Activated CD8-positive, alpha-beta memory T cell treated with anti-CD3 and anti-CD28 coated beads for 1 hour (primary cell): Measurements from ENCODE around the gene FGF6.

ENCODE experiments used
- DNase-seq, 2 donors: peaks; one replicate each; pipeline ENCODE4 v3.0.0-alpha.2; 2020; ENCODE audit warnings: low read depth in 1 of 2; ENCODE audit errors: extremely low read depth in 1 of 2

The FGF6 gene

DNA sequence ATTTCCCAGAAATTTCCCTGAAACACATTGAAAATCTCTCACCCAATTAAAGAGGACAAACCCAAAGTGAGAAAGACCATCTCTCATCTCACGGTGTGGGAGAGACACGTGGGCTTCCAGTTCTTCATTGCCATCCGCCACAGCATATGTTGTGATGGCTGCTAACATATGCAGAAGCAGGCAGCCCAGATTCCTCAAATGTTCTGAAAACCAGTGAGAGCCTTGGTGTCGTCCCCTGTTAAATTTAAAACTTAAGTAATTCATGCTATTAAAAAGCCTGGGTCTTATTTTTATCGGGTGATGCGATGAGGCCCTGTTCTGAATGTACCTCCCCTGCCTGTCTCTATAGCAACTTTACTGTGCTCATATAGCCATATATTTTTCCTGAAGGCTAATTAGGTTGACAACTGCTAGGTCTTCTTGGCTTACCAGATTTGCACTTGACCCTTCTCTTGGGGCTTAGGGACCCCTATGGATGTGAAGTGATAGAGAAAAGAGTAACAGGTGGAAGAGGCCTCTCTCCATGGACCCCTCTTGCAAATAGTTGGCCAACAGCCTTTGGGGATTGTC is 2.8 kb upstream of the FGF6 start:
- DNase-seq: no peak

DNA sequence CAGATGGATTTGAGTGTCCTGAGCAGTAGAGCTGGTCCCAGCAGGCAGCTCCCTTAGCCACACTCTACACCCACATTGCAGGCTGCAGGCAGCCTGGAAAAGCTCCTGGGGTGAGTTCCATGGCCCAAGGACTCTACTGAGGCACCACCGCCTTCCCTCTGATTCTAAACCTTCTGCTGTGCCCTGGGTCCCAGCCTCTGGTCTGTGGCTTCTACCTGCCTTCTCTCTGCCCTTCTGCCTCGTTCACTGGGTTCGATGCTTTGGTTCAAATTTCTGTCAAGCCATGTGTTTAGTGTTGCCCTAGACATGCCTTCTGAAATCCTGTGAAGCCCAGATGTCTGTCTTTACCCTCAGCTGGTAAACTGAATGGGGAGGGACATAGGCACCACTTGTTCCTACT is 1.5 kb upstream of the FGF6 start:
- no peak for DNase-seq

DNA sequence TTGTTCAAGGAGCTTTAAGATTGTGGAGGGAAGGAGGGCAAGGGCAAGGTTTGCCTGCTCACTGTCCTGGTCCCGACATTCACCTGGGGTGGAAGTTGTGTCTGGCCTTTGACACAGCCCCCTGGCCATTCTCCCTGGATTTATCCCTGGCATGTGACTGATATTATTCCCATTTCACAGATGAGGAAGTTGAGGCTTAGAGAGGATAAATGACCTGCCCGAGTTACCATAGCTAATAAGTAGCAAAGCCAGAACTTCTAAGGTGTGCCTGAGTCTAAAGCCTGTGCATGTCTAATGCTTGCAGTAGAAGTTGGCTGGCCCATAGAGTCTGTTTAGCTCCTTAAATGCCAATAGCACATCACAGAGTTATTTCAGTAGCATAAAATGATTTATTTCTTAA is 720 bp upstream of the FGF6 start:
- DNase-seq: no peak

DNA sequence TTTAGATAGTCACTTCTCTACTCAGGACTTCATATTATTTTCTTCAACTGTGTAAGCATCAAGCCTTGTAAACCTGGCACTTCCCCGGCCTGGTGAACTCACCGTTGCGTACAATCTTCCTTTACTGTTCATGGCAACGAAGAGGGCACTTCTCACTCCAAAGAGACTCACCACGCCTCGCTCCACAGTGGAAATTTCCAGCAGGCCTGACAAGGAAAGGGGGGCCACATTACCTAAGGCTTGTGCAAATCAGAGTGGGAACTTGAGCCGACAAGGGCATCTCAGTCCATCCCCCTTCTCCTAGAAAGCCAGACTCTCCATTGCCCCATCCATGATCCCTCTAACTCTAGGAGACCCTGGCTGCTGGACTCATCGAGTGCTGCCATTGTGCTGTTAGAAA is 1.6 kb downstream of the FGF6 start:
- no peak for DNase-seq

DNA sequence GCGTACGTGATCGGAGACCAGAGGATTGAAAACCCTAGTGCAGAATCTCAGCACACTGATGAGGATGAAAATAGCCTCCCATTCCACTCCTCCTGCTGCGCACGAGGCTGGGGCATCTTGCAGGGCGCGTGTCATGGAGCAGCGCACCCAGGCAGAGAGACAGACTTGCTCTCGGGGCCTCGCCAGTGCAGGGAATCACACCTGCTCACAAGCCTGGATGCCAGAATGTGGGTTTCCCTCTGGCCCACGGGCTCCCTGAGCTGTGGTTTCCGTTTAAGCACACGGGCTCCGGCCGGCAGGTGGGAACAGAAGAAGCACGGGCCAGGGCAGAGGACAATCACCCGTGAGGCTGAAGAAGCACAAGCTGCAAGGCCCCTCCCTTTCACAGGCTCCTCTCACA is 2.0 kb downstream of the FGF6 start:
- DNase-seq: no peak

DNA sequence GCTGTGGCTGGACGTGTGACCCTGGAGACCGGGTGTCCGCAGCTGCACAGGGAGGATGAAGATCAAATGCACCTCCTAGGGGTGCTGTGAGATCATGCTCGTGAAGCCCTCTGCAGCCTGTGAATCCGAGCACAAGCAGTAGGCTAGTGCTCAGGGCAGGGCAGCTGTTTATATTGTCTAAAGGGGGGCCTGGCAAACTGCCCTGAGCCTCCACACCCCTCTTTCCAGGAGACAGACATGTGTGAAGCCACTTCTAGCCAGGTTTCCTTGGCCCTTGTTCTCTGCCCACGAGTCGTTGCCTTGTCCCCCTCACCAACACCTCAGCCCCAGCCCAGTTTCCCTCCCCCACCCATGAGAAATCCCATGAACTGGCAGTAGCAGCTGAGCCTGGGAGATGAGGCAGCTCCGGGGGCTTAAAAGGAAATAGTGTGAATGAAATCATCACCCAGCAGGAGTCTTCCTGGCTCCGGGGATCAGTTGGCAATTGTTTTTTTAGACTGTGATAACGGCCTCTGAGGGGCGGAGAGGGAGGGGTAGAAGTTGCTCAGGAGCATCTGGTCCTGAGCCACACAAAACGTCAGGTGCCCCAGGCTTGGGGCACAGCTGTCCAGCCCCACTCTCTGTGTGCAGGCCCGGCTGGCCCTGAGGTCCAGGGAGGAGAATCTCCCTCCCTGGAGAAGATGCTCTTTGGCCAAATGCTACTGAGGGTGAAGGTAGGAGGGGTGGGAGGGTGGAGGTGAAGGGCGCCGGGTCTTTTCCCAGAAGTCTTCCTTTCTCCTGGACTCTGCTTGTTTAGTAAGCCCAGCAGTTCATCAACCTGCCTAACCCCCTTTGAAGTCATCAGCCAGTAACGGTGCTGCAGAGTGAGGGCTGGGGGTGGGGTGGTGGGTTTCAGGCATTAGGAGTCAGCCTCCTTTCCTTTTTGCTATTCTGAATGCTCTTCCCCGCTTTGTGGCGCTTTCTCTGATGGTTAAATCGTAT is 4.0 kb downstream of the FGF6 start:
- no peak for DNase-seq

DNA sequence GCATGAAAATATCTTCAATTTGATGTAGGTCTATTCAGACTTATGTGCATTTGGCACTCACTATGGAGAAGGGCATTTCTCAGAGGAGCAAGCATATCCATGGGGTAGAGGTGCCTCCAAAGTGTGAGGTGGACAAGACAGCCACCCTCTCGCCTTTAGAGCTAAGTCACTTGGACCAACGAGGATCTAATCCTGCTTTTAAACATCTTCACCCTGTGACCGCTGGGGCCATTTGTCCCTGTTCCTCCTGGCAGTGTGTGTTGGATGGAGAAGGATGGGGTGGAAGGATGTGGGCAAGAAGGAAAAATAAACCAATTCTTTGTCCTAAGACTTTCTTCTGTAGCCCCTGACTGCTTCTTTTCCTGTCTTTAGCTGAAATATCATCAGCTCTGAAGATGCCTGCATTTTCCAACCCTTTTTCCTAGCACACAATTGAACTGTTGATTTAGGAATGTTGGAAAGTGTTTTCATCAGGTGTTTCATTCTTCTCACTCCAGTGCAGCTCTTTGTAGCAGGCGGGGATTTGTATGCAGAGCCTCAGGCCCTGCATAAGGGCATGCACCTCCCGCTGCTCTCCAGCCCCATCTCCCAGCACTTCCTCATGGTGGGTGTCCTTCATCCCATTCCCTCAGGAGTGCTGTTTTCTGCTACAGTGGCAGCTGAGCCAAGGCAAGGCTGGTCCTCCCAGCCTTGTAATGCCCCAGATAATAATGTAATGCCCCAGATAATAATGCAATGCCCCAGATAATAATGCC is 5.3 kb downstream of the FGF6 start:
- no peak for DNase-seq

DNA sequence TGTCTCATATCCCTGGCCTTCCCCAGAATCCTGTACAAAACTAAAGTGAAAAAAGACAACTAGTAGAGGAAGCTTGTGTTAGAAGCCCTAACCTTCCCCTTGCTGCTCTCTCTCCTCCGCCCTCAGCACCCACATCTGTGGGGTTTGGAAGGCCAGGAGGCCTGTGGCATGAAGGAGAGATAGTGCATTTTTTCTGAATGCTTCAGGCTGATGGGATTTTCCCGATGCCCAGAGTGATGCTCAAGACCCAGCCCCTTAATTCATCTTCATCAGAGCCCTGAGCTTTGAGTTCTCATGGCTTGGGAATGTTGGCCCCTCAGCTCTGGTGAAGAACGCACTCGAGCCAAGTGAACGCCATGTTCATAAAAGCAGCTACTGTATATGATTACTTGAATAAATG is 5.9 kb downstream of the FGF6 start:
- DNase-seq: no peak

DNA sequence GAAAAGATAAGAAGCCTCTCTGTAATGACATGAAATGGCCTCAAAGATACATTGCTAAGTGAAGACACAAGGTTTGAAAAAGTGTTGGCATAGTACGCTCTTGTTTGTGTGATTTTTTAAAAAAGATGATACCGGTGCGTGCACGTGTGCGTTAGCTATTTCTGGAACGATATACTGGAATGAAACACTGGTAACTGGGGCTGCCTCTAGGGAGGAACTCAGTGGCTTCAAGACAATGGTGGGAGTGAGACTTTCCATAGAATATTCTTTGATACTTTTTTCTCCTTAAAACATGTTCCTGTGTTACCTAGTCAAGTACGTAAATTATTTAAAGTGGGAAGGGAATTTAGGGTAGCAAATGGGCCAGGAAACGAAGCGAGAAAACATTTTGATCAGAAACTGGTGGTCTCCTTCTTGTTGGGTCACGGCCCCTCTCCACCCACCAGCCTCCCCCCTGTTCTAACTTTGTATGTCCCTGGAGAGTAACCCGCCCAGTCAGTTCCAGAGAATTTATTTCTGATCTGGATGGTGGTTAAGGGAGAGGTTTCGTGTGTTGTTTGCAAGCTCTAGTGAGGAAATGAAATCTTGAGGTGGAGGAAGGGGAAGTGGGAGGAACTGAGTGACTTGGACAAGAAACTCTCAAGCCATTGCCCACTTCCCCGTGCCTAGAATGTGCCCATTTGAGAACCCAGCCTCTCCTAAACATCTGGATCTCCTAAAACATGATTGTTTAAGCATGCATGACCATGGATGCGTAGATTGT is 6.6 kb downstream of the FGF6 start:
- DNase-seq: no peak

DNA sequence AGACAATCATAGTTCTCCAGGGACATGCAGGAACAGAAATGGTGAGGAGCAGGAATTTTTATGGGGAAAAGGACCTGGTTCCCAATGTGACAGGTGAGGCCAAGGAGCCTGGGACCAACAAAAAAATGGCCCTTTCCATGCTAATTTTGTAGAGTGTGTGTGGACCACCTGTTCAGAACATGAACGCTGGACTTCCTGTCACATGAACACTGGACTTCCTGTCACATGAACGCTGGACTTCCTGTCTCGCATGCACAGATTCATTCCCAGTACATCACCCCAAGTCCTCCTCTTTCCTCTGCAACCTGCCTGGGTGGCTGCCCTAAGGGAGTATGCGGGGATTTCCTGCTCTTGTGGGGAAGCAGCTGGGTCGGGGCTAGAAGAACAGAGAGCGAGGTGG is 10.1 kb downstream of the FGF6 start:
- no peak for DNase-seq

DNA sequence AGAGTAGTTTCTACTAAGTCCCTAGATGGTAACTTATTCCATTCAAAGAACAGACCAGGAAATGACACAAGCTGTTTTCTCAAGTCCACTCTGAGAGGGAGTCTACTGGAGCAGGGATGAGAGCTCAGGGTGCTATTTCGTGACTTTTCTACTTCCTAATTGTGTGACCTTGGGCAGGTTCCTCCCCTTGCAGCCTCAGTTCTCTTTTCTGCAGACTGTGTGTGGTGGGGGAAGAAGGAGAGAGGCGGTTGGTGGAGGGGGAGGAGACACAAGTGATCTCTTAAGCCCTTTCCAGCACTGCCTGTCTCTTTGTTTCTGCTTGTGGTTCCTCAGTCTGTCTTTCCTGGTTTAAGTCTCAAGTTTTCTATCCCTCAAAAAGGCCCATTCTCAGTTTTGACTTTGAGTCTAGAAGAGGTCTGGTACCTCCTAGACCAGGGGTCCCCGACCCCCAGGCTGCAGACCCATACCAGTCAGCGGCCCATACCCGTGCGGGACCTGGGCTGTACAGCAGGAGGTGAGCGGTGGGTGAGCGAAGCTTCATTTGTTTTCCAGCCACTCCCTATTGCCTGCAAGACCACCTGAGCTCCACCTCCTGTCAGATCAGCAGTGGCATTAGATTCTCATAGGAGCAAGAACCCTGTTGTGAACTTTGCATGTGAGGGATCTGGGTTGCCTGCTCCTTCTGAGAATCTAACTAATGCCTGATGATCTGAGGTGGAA is 10.7 kb downstream of the FGF6 start:
- DNase-seq: no peak

DNA sequence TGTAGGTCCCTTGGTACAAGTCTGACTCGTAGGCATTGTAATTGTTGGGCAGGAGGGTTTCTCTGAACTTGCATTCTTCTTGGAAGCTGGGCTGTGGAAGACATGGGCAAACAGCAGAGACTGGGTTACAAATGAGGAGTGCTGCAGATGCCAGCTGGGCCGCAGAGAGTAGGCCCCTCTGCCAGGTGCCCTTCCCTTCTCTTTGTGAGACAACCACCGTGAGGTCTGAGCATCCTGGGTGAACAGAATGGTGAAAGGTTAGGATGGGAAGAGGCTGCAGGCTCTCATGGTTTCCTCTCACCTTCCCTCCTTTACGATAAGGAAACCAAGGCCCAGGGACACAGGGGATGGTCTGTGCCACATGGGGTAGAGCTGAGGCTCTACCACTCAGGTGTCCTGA is 11.3 kb downstream of the FGF6 start:
- DNase-seq: no peak

DNA sequence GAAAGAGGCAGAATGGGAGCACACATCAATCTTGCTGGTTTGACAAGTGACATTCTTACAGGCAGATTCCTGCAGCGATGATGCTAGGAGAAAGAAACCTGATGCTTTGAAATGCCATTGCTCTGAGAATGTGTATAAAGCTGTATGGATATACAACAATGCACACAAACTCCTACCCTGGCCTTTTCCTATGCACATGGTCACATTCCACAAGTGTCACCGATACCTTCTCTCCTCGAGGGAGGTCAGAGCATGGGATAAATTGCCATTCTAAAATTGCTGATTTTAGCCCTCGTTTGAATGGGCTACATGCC is 11.9 kb downstream of the FGF6 start:
- DNase-seq: no peak

DNA sequence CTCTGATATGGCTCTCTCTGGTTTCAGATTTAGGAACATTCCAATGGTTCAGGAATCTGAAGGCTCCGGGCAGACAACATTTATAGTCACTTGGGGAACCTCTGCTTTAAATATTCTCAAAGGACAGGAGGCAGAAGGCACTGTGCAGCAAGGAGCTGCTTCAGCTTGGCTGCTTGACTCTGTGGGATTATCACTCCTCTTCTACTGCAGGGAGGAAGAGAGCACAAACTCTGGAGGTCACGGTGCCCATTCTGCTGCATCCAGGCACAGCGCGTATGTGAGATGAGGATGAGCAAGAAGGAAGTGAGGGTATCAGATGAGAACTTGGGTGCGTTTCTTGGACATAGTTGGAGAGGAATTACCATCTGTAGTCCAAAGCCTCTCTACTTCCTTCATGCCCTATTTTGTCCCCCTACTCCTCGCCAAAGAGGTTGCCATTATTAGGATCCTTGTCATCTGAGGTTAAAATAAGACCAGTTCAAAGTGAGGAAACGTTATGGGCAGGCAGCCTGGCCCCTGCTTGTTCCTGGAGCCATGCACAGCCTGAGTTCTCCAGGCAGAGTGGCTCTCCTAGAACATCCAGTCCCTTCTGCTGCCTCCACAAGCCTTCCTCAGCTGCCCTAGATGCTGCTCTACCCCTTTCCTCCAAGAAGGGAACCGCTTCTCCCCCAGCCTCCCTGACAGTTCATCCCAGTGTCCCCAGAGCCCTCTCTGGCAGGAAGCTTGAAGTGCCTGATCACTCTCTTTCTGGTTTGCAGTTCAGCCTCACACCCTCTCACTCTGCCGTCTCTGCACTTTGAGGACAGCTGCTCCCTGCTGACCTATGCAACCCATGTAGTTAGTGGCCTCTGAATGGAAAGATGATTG is 12.5 kb downstream of the FGF6 start:
- DNase-seq: no peak

DNA sequence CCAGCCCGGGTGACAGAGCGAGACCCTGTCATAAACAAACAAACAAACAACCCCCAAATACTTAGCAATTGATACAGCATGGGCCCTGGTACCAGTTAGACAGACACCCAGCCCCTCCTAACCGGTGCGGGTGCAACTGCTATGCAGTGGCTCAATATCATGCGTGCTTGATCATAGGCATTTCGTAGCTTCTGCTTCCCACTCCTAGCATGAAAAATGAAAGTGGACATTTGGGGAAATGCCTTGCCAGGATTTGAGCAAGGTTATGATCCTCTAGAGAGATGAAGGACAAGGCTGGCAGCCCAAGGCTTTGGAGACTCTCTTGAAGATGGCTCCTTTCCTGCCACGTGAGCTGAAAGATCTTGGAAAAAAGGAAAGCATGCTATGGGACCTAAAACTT is 13.7 kb downstream of the FGF6 start:
- no peak for DNase-seq

DNA sequence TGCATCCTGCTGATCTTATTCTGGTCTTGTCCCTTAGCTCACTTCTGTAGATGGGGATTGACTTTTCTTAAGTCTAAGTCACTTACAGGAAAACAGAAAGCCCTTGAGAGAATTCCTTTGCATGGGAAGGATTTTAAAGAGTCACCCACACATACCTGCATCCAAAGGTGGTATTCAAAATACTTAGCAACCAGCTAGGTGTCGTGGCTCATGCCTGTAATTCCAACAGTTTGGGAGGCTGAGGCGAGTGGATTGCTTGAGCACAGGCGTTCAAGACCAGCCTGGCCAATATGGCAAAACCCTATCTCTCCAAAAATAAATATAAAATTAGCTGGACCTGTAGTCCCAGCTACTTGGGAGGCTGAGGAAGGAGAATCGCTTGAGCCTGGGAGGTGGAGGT is 14.2 kb downstream of the FGF6 start:
- no peak for DNase-seq

DNA sequence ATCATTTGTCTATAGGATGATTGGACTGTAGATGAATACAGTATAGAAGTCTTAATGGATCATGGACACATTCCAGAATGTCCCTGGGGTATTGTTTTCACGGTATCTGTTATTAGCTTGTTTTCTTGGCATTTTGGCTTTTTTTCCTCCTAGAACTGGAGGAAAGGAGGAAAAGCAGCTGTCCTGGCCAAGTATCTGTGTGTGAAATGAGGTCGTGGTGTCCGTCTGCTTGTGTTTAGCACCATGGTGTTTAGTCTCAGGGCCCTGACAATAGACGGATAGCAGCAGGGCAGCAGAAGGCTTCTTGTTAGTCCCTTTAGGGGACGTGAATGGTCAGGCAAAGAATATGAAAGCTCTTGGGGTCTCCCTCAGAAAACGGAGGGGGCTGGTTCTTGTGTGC is 21.2 kb downstream of the FGF6 start:
- DNase-seq: no peak

DNA sequence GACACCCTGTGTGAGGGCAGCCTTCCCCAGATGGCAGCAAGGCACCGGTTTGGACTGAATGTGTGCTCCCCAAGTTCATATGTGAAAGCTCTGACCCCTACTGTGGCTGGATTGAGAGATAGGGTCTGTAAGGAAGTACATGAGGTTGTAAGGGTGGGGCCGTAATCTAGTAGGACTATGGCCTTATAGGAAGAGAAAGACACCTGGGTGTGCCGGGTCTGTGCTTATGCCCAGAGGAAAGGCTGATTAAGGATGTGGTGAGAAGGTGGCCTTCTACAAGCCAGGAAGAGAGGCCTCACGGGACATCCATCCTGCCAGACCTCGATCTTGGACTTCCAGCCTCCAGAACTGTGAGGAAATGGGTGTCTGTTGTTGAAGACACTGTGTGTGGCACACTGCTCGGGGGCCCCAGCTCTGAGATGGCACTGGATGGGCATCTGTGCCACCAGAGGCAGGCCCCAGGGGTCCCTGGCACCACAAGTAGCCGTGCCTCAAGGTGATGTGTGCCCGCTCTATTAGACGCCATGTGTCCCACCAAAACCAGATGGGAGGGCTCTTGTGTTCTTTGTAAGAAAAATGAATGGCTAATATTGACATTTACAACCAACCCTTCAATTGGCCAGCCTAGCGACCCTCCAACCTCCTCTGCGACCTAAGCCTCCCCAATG is 22.0 kb downstream of the FGF6 start:
- no peak for DNase-seq

DNA sequence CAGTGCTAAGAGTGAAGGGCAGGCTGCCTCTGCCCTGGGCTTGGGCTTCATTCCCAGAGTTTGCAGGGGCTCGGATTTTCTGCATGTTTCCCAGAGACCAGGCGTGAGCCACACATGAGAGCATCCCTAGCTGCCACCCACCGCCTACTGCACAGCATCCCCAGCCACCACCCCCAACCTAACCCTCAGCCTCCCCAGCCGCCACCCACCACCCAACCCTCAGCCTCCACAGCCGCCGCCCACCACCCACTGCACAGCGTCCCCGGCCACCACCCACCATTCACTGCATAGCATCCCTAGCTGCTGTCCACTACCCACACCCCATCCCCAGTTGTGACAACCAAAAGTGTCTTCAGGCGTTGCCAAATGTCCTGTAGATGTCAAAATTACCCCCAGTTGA is 22.6 kb downstream of the FGF6 start:
- no peak for DNase-seq
